Lower leg skin (tissue), 3 donors: ENCODE measurements around the gene ZNF568.

Source experiments
- POLR2A ChIP-seq, 2 donors: fragments of 450-650 bp; IDR thresholded peaks; one replicate each; pipeline ENCODE4 v1.6.1; 2016 to 2017; ENCODE audit warnings: antibody characterized with exemption in 2 of 2, mild to moderate bottlenecking in 1 of 2, moderate library complexity in 1 of 2
- TF ChIP-seq, protein P1 (sequence below), 3 donors: fragments of 450-650 bp; IDR thresholded peaks; one replicate each; pipeline ENCODE4 v1.5.1; 2016; ENCODE audit warnings: antibody characterized with exemption in 3 of 3, mild to moderate bottlenecking in 3 of 3, moderate library complexity in 2 of 3

DNA sequence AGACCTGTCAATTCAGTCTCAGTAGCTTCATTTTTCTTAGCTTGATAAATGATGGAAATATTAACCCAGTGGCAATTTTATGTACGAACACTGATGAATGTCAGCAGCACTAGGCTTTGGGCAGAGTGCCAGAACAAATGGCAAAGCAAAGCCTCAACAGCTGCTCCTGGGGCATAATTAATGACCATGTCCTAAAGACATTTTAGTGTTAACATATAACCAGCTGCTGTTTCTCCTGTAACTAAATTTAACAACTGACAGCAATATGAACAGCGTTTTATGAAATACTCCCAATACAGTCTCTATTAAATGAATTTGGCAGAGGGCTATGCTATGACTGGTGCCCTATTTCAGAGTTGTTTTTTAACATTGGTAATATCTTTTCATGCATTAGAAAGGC lies 47.1 kb downstream of the ZNF568 start:
- TF ChIP-seq POLR2A (IDR thresholded peaks at IDR 0.05) = no peak
- TF ChIP-seq, protein P1, sequence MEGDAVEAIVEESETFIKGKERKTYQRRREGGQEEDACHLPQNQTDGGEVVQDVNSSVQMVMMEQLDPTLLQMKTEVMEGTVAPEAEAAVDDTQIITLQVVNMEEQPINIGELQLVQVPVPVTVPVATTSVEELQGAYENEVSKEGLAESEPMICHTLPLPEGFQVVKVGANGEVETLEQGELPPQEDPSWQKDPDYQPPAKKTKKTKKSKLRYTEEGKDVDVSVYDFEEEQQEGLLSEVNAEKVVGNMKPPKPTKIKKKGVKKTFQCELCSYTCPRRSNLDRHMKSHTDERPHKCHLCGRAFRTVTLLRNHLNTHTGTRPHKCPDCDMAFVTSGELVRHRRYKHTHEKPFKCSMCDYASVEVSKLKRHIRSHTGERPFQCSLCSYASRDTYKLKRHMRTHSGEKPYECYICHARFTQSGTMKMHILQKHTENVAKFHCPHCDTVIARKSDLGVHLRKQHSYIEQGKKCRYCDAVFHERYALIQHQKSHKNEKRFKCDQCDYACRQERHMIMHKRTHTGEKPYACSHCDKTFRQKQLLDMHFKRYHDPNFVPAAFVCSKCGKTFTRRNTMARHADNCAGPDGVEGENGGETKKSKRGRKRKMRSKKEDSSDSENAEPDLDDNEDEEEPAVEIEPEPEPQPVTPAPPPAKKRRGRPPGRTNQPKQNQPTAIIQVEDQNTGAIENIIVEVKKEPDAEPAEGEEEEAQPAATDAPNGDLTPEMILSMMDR (IDR thresholded peaks at IDR 0.05) = no peak
